NOMO-1 treated with DMSO at 0.1 percent for 48 hours (cell line): ENCODE measurements around the gene ZSCAN32.

Source experiments
- DNase-seq: peaks from one replicate; lab custom pipeline; 2025; ENCODE audit not compliant: unreplicated experiment; lab: John Stamatoyannopoulos, UW

The ZSCAN32 gene

GRCh38 chr16:3358871-3359270 is 41.9 kb downstream of the ZSCAN32 start:
- DNase-seq: no peak

DNA sequence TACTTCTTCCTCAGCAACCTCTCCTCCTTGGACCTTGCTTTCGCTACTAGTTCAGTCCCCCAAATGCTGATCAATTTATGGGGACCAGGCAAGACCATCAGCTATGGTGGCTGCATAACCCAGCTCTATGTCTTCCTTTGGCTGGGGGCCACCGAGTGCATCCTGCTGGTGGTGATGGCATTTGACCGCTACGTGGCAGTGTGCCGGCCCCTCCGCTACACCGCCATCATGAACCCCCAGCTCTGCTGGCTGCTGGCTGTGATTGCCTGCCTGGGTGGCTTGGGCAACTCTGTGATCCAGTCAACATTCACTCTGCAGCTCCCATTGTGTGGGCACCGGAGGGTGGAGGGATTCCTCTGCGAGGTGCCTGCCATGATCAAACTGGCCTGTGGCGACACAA is 44.7 kb downstream of the ZSCAN32 start:
- no peak for DNase-seq

DNA sequence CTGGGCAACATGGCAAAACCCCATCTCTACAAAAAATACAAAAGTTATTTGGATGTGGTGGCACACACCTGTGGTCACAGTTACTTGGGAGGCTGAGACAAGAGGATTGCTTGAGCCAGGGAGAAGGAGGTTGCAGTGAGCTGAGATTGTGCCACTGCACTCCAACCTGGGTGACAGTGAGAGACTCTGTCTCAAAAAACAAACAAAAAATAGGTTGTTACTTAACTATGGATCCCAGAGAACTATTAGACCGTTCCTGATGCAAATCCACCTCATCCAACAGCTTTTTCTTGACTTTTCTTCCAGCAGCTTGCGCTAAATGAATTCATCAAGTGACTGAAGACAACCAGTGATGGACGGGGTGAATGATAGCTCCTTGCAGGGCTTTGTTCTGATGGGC is 45.2 kb downstream of the ZSCAN32 start, which contains the start of gene OR2C1:
TSS of gene OR2C1 (plus strand) at position 301 of the 400 bp plus-strand sequence. CDS start at position 353, 52 bp downstream.
- no peak for DNase-seq

DNA sequence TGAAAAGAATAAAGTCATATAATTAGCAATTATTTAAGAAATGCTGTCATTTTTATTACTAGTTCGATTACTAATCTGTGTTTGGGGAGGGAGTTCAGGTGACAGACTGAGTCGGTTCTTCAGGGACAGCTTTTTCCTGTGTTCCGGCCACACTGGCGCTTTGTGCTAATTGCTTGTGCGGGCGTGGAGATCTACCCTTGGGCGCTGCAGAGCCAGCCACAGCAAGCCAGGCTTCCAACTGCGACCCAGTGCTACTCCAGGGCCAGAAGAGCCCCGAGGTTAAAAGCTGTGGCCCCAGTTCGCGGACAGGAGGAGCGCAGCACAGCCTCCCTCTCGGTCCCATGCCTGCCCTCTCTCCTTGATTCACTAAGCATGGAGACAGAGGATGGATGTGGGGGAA is 51.6 kb downstream of the ZSCAN32 start:
- DNase-seq: no peak

DNA sequence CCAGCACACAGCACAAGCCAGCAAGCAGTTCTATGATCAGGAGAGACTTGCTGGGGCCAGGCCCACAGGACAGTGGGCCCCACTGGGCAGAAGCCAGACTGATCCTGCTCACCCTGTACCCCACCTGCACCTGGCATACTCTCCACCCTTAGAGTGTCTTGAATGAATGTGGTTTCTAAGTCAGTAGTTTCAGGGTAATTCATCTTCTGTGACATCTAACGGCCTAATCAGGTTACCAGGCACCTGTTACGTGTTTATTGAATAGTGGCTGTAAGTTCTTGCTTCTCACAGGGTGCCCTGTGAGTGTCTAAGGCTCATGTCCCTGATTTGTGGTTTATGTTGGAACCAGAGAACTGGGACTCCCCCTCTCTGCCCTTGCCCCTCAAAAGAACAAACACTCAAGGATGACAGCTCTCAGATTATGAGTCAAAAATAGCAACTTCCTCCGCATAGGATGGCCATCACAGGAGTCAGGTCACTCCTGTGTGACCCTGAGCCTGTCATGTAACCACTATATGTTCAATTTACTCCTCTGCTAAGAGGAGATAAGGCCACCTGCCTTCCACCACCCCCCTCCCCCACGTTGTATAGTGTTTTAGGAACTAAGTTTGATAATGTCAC is 52.1 kb downstream of the ZSCAN32 start:
- no peak for DNase-seq

GRCh38 chr16:3347586-3347985 is 53.2 kb downstream of the ZSCAN32 start:
- DNase-seq: no peak

DNA sequence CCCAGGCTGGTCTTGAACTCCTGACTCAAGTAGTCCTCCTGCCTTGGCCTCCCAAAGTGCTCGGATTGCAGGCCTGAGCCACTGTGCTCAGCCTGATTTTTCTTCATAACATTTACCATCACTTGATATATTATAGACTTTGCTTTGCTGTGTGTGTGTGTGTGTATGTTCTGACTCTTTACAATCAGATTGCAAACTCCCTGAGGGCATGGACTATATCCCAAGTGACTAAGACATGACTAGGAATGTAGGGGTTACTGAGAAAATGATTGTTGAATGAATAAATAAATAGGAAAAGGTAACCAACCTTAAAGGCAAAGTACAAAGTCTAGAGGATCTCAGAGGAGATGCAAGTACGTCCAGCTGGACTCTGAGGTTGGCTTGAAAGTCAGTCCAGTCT is 54.8 kb downstream of the ZSCAN32 start:
- DNase-seq: no peak
